Measurements from ENCODE around the gene MICAL2.

DNA sequence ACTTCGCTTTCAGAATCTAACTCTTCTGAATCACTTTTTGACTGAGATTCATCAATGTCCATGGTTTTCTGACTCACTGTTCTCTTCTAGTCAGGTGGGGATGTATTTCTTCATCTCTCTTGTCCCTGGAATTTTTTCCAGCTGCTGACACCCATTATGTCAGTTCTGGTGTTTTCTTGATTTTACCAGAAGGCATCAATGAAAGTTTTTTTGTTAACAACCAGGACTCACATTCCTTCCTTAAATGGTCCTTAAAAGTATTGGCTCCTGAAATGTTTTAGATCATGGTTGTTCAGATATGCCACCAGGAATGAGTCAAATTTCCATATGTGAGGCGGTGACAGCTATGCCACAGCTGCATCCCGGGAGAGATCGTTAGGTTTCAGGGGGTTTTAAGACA lies 12.9 kb downstream of the MICAL2 start:
- TF ChIP-seq, protein P1, sequence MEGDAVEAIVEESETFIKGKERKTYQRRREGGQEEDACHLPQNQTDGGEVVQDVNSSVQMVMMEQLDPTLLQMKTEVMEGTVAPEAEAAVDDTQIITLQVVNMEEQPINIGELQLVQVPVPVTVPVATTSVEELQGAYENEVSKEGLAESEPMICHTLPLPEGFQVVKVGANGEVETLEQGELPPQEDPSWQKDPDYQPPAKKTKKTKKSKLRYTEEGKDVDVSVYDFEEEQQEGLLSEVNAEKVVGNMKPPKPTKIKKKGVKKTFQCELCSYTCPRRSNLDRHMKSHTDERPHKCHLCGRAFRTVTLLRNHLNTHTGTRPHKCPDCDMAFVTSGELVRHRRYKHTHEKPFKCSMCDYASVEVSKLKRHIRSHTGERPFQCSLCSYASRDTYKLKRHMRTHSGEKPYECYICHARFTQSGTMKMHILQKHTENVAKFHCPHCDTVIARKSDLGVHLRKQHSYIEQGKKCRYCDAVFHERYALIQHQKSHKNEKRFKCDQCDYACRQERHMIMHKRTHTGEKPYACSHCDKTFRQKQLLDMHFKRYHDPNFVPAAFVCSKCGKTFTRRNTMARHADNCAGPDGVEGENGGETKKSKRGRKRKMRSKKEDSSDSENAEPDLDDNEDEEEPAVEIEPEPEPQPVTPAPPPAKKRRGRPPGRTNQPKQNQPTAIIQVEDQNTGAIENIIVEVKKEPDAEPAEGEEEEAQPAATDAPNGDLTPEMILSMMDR (IDR thresholded peaks at IDR 0.05 in 2 of 3, conservative IDR thresholded peaks at IDR 0.05 in 1 of 3; ENCODE audit: borderline replicate concordance in 1 of 3, insufficient read depth in 1 of 3, low read depth in 2 of 3, low read length in 2 of 3): no peak
- TF ChIP-seq EZH2phosphoT487 (IDR thresholded peaks at IDR 0.05; ENCODE audit: borderline replicate concordance) (no peak), POLR2A (IDR thresholded peaks at IDR 0.05; ENCODE audit: borderline replicate concordance, extremely low read depth, insufficient read depth, insufficient read length) (no peak), YY1 (IDR thresholded peaks at IDR 0.05; ENCODE audit: extremely low read depth, insufficient replicate concordance, low read depth, low read length) (no peak)

Data from HCT116 (cell line).